ENCODE measurements around the gene CMTM5. TPM values are rescaled to one million over a fixed set of nuclear protein-coding genes. Genes with fewer than 3 reads are reported as not detected.

Gene CMTM5
- total RNA-seq, 6 donors from 2014 or later = 0.47 to 3.1 (median 2.3) TPM; not detected in 2

DNA sequence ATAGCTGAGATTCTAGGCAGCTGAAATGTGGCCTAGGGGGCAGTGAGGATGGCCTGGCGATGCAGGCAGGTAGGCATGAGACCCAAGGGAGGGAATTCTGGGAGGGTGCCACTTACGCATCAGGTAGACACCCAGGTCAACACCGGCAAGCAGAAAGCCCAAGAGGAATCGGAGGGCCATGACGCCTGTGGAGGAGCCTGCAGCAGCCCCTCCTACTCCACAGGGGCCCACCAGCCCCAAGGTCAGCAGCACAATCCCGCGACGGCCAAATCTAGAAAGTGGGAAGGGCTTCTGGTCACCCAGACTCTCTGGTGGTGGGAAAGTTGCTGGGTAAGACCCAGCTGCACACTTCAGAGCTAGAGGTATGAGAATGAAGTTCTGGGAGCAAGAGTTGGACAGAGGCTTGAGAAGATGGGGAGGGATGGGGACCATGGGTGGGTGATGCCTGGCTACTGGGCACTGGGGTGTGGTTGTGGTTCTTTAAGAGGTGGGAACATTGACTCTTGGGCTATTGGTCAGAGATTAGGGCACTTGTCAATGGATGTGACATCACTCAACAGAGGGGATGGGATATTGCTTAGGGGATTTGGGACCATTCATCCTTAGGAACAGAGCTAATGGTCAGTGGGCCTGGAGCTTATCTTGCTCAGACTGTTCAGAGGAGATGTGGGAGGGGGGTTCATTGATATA is 27.5 kb upstream of the CMTM5 start:
- Histone ChIP-seq H3K27me3 (peaks cover 0 to 12% (median 1%) of the 10 kb centered on the region in 4 donors), H3K4me1 (peaks cover 6 to 22% (median 17%) of the 10 kb centered on the region in 4 donors), H3K4me3 (no peak overlapping the region), H3K36me3 (peaks cover 0 to 6% (median 0%) of the 10 kb centered on the region in 4 donors), H3K27ac (no peak overlapping the region), H3K9me3 (no peaks in the 10 kb centered on the region)
- DNase-seq (no peak), ATAC-seq (ENCODE audit: low FRiP score in 2 of 2) (no peak)
- TF ChIP-seq POLR2AphosphoS5 (IDR thresholded peaks at IDR 0.05) (no peak), EP300 (IDR thresholded peaks at IDR 0.05) (no peak), POLR2A (IDR thresholded peaks at IDR 0.05) (no peak)
- TF ChIP-seq, protein P1, sequence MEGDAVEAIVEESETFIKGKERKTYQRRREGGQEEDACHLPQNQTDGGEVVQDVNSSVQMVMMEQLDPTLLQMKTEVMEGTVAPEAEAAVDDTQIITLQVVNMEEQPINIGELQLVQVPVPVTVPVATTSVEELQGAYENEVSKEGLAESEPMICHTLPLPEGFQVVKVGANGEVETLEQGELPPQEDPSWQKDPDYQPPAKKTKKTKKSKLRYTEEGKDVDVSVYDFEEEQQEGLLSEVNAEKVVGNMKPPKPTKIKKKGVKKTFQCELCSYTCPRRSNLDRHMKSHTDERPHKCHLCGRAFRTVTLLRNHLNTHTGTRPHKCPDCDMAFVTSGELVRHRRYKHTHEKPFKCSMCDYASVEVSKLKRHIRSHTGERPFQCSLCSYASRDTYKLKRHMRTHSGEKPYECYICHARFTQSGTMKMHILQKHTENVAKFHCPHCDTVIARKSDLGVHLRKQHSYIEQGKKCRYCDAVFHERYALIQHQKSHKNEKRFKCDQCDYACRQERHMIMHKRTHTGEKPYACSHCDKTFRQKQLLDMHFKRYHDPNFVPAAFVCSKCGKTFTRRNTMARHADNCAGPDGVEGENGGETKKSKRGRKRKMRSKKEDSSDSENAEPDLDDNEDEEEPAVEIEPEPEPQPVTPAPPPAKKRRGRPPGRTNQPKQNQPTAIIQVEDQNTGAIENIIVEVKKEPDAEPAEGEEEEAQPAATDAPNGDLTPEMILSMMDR (IDR thresholded peaks at IDR 0.05) = no peak
- 93 to 94% methylated on average over 8 of the region's 8 CpGs for WGBS, 2 donors

DNA sequence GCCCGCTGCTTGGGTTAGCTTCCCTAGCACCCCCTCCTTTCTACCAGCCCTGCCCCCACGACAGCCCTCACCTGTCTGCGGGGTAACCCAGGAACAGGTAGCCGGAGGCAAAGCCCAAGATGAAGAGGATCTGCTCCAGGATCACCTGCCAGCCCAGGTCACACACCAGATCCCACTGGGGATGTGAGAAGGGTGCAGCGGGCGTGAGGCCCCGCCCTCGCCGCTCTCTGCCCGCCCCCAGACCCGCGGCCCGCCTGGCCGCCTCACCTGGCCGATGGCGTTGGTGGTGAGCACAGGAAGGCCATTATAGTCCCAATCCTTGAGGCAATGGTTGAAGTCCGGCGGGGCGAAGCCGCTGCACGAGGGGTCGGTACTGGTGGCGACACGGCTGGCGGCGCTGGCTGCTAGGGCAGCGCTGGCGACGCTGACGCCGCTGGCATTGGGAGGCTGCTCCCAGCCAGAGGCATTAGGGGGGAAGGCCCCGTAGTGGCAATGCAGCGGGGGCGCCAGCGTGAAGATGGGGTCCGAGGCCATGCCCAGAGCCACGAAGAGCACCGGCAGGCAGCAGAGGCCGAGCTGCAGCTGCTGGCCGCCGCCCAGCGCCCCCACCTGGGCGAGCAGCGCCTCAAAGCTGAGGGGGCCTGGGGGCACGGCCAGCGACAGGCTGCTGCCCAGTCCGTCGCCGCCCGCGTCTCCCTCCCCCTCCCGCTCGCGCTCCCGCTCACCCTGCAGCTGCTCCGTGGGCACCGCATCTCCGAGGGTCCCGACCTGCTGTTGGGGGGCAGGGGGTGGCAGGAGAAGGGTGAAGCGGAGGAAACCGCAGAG is 25.0 kb upstream of the CMTM5 start:
- Histone ChIP-seq H3K27me3 (peaks cover 0 to 12% (median 1%) of the 10 kb centered on the region in 4 donors), H3K9me3 (no peaks in the 10 kb centered on the region), H3K4me1 (peaks cover 6 to 22% (median 17%) of the 10 kb centered on the region in 4 donors), H3K27ac (peak overlapping the region in 2 of 4 donors; percentile 24 to 53), H3K36me3 (no peaks in the 10 kb centered on the region), H3K4me3 (peak overlapping the region; percentile 63 to 77 (median 66))
- DNase-seq (peak in 1 of 2 donors; percentile 84), ATAC-seq (ENCODE audit: low FRiP score in 2 of 2) (peak in 1 of 2 donors; percentile 38)
- no peak for TF ChIP-seq POLR2A (IDR thresholded peaks at IDR 0.05)
- TF ChIP-seq, protein P1 (IDR thresholded peaks at IDR 0.05) = no peak
- no peak for TF ChIP-seq POLR2AphosphoS5 (IDR thresholded peaks at IDR 0.05)
- TF ChIP-seq EP300 (IDR thresholded peaks at IDR 0.05) = no peak
- WGBS, 2 donors = 19 to 23% methylated on average over 16 to 24 of the region's 61 CpGs

DNA sequence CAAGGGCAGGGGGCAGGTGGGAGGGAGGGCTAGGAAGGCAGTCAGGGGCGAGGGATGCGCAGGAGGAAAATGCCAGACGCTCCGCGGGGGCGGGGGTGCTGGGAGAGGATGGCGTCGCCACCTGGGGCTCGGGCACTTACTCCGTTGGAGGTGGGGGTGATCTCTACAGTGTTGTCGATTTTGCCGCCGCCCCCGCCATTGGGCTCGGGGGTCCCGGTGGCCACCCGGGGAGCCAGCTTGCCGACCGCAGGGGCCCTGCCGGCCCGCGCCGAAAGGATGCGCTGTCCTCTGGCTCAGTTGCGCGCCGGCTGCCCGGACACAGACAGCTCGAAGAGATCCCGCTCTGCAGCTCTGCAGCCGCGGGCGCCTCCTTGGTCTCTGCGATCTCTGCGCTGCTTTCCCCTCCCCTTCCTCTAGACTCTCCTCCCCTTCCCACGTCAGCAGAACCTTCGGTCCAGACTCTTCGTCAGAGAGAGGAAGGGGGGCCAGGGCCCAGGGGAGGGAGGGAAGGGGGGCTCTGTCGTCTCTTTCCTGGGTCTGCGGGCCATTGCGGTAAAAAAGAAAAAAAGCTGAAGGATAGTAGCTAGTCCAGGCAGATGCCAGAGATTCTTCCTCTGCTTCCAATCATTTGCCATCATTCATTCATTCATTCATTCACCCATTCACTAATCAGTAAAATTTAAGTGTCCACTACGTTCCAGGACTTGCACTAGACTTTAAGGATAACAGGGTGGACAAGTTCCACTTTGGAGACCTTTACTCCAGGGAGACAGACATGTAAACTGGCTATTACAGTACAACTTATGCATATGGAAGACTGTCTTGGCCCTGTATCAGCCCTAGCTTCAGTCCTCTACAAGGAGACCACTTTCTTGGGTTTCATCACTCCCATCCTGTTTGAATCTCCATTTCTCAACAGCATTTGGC is 24.1 kb upstream of the CMTM5 start, which contains the start of gene SLC22A17:
Gene SLC22A17 (minus strand): TSS at position 382 of the 927 bp plus-strand sequence.
- no peaks in the 10 kb centered on the region for H3K9me3 ChIP-seq
- WGBS, 2 donors = 1 to 2% methylated on average over 7 to 35 of the region's 42 CpGs
- H3K4me3 ChIP-seq = peak within 1 kb of the TSS; percentile 63 to 77 (median 66)
- peak within 1 kb of the TSS in 2 of 4 donors; percentile 24 to 53 for H3K27ac ChIP-seq
- TF ChIP-seq POLR2A (IDR thresholded peaks at IDR 0.05) (peak in 2 of 4 donors; percentile 48 to 54), POLR2AphosphoS5 (IDR thresholded peaks at IDR 0.05) (peak in 1 of 2 donors; percentile 69)
- TF ChIP-seq, protein P1 (IDR thresholded peaks at IDR 0.05) = no peak
- peaks cover 0 to 12% (median 1%) of the 10 kb centered on the region in 4 donors for H3K27me3 ChIP-seq
- peaks cover 6 to 22% (median 17%) of the 10 kb centered on the region in 4 donors for H3K4me1 ChIP-seq
- H3K36me3 ChIP-seq = peaks cover 0 to 5% (median 0%) of the 10 kb centered on the region in 4 donors
- peak; percentile 67 to 92 for ATAC-seq (ENCODE audit: low FRiP score in 2 of 2)
- DNase-seq = peak; percentile 63 to 89

DNA sequence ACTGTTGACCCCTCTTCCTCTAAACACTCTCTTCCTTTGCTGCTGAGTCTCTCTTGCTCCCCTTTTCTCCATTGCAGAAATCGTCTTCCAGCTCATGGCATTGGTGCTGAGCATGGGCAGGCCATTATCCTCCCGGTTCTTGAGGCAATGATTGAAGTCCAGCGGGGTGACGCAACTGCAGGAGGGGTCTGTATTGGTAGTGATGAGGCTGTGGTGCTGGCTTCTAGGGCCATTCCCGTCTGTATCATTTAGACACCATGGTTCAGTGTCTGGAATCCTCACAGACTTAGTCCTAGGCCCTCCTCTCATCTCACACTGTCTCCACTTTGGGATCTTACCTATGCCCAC is 23.4 kb upstream of the CMTM5 start:
- ATAC-seq (ENCODE audit: low FRiP score in 2 of 2) (no peak), DNase-seq (no peak)
- WGBS, 2 donors = 67 to 77% methylated on average over 5 of the region's 5 CpGs
- no peak overlapping the region for H3K27ac ChIP-seq
- H3K4me1 ChIP-seq = peaks cover 6 to 22% (median 17%) of the 10 kb centered on the region in 4 donors
- no peak for TF ChIP-seq EP300 (IDR thresholded peaks at IDR 0.05)
- no peak for TF ChIP-seq POLR2AphosphoS5 (IDR thresholded peaks at IDR 0.05)
- TF ChIP-seq, protein P1 (IDR thresholded peaks at IDR 0.05) = no peak
- TF ChIP-seq POLR2A (IDR thresholded peaks at IDR 0.05) = no peak
- peaks cover 0 to 5% (median 0%) of the 10 kb centered on the region in 4 donors for H3K36me3 ChIP-seq
- H3K9me3 ChIP-seq = no peaks in the 10 kb centered on the region
- H3K4me3 ChIP-seq = no peak overlapping the region
- H3K27me3 ChIP-seq = peaks cover 0 to 12% (median 1%) of the 10 kb centered on the region in 4 donors

All from upper lobe of left lung (tissue), 6 donors.